ENCODE measurements around the gene RWDD3. TPM values are rescaled to one million over a fixed set of nuclear protein-coding genes. Genes with fewer than 3 reads are reported as not detected.

RWDD3 gene
- total RNA-seq, 1 experiment from 2014 or later = 15.3 TPM

DNA sequence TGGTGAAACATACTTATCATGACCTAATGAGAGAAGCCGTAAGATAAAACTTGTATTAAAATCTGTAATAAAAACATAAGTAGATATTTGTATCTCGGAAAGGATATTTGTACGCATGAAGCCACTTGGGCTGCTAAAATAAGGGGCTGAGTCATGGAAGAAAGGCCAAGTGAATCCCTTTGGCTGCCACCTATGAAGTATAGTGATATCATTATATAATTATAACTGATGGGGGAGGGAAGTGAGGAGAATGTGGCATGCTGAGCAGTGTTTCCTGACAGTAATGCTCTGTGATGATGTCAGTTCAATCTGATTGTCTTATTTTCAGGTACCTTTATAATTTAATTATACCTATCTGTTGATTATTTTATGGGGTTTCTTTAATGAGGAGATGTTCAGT is 13.6 kb downstream of the RWDD3 start:
- Histone ChIP-seq H3K79me2 (ENCODE audit: insufficient read depth, low read length) (no peaks in the 10 kb centered on the region), H3K79me1 (ENCODE audit: insufficient read depth, low read depth, low read length, poor library complexity, severe bottlenecking) (no peaks in the 10 kb centered on the region), H2AK5ac (ENCODE audit: insufficient read length, low read length) (no peak overlapping the region), H2BK120ac (ENCODE audit: low read depth, low read length, poor library complexity, severe bottlenecking) (no peak overlapping the region), H3K56ac (ENCODE audit: insufficient read length, low read depth, low read length) (no peak overlapping the region), H2AFZ (ENCODE audit: low read length) (no peak overlapping the region), H2BK5ac (ENCODE audit: insufficient read length, low read length) (no peak overlapping the region), H3K18ac (ENCODE audit: insufficient read length, low read depth, low read length) (no peak overlapping the region), H3K23ac (ENCODE audit: insufficient read length, low read depth, low read length) (no peak overlapping the region), H3K23me2 (ENCODE audit: insufficient read length, low read depth, low read length, poor library complexity, severe bottlenecking) (no peaks in the 10 kb centered on the region), H3K27ac (ENCODE audit: insufficient read length, low read depth, low read length) (no peak overlapping the region), H4K8ac (replicated peaks; ENCODE audit: insufficient read length, low read depth, low read length) (no peak overlapping the region), H3K4ac (ENCODE audit: low read depth, low read length) (no peak overlapping the region), H4K91ac (ENCODE audit: insufficient read length, low read depth, low read length) (no peak overlapping the region), H2BK20ac (ENCODE audit: low read depth, low read length, poor library complexity, severe bottlenecking) (no peak overlapping the region), H2BK15ac (ENCODE audit: low read depth, low read length) (no peak overlapping the region), H4K5ac (ENCODE audit: insufficient read length, low read depth, low read length) (no peak overlapping the region), H3K14ac (ENCODE audit: insufficient read depth, low read length) (no peak overlapping the region), H3K27me3 (ENCODE audit: insufficient read depth, low read length) (no peaks in the 10 kb centered on the region), H4K20me1 (ENCODE audit: control insufficient read depth, insufficient read depth, insufficient read length) (no peaks in the 10 kb centered on the region), H3K9ac (ENCODE audit: extremely low read depth, insufficient read length, low read length) (no peak overlapping the region), H3T11ph (ENCODE audit: low read length) (no peak overlapping the region), H3K4me1 (ENCODE audit: insufficient read depth, low read length) (no peaks in the 10 kb centered on the region), H3K9me3 (ENCODE audit: control insufficient read depth, low read depth, low read length) (no peaks in the 10 kb centered on the region), H2BK12ac (ENCODE audit: insufficient read length, low read depth, low read length) (no peak overlapping the region), H3K4me2 (ENCODE audit: insufficient read depth, insufficient read length, low read length) (no peak overlapping the region)
- no CpG with 5 or more reads among the region's 3 CpGs for WGBS (ENCODE audit: extremely low coverage, insufficient read length, low lambda C conversion rate)
- Mint-ChIP-seq H3K9me3 (no peaks in the 10 kb centered on the region), H3K36me3 (ENCODE audit: insufficient read depth in 1 of 3, low read depth in 3 of 3) (peaks cover 6 to 31% (median 16%) of the 10 kb centered on the region in 3 experiments), H3K27ac (peak overlapping the region in 2 of 3 experiments; percentile 23 to 46; a peak in 2 of 7 replicates), H3K4me3 (no peak overlapping the region), H3K4me1 (peaks cover 24 to 32% of the 10 kb centered on the region in 2 experiments), H3K27me3 (ENCODE audit: low read depth) (no peaks in the 10 kb centered on the region)
- no peak for DNase-seq
- TF ChIP-seq, protein P1, sequence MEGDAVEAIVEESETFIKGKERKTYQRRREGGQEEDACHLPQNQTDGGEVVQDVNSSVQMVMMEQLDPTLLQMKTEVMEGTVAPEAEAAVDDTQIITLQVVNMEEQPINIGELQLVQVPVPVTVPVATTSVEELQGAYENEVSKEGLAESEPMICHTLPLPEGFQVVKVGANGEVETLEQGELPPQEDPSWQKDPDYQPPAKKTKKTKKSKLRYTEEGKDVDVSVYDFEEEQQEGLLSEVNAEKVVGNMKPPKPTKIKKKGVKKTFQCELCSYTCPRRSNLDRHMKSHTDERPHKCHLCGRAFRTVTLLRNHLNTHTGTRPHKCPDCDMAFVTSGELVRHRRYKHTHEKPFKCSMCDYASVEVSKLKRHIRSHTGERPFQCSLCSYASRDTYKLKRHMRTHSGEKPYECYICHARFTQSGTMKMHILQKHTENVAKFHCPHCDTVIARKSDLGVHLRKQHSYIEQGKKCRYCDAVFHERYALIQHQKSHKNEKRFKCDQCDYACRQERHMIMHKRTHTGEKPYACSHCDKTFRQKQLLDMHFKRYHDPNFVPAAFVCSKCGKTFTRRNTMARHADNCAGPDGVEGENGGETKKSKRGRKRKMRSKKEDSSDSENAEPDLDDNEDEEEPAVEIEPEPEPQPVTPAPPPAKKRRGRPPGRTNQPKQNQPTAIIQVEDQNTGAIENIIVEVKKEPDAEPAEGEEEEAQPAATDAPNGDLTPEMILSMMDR (conservative IDR thresholded peaks at IDR 0.05) = no peak

All from H9 (cell line).